ENCODE results near the gene ACER3. TPM values are rescaled to one million over a fixed set of nuclear protein-coding genes. Genes with fewer than 3 reads are reported as not detected.
A peak's percentile ranks its signal among the peaks of the same experiment; 100 is the strongest.

Gene ACER3
- total RNA-seq, 1 experiment from 2014 or later = 21.0 TPM

GRCh38 chr11:77075425-77075905, 214.7 kb downstream of the ACER3 start:
- peaks cover 10% of the 10 kb centered on the region for H3K36me3 Mint-ChIP-seq (ENCODE audit: insufficient read depth, unreplicated experiment)
- no TSS peak for BruUV-seq (replicated peaks)
- H3K27me3 Mint-ChIP-seq (ENCODE audit: unreplicated experiment) = no peaks in the 10 kb centered on the region
- DNase-seq = peak; percentile 52
- no peak for TF ChIP-seq CTCF (IDR thresholded peaks at IDR 0.05; ENCODE audit: unreplicated experiment)
- intact Hi-C loops (cut with micrococcal nuclease; ENCODE audit: unreplicated experiment) = loop anchor here (2.0 kb wide), 1 partner anchor 13 kb away; no protein-coding TSS in a partner anchor
- peak overlapping the region; percentile 7 for H3K4me3 Mint-ChIP-seq (ENCODE audit: low read depth, unreplicated experiment)
- H3K4me1 Mint-ChIP-seq (ENCODE audit: low read depth, unreplicated experiment) = peaks cover 62% of the 10 kb centered on the region
- CTCF ChIA-PET = interaction anchor here (0.9 to 1.4 kb wide), 6 partner anchors 9 to 156 kb away, joined by 3 to 23 read pairs (median 4); partner anchors contain the start of gene CAPN5
- peak overlapping the region; percentile 44 for H3K27ac Mint-ChIP-seq (ENCODE audit: unreplicated experiment)
- H3K9me3 Mint-ChIP-seq (ENCODE audit: low read depth, unreplicated experiment) = no peaks in the 10 kb centered on the region

Other genes with a start within 250 kb of the ACER3 start
- 0.17 TPM in 1 of 2 replicates, not detected in the other for gene LRRC32, start 190.2 kb upstream of the ACER3 start, total RNA-seq (2022)
- gene TSKU, start 77.6 kb upstream of the ACER3 start, total RNA-seq (2022) = 49.0 and 56.1 TPM in 2 replicates
- 0.28 and 0.39 TPM in 2 replicates for gene B3GNT6, start 173.5 kb downstream of the ACER3 start, total RNA-seq (2022)
- gene CAPN5, start 206.1 kb downstream of the ACER3 start, total RNA-seq (2022) = 22.3 and 41.5 TPM in 2 replicates
- gene OMP, start 241.9 kb downstream of the ACER3 start, total RNA-seq (2022) = 1.1 and 2.6 TPM in 2 replicates